Activated CD8-positive, alpha-beta memory T cell treated with anti-CD3 and anti-CD28 coated beads for 36 hours (primary cell): Measurements from ENCODE around the gene LRBA. TPM values are rescaled to one million over a fixed set of nuclear protein-coding genes. Genes with fewer than 3 reads are reported as not detected.
"Not testable (repeated sequence)": the region's sequence is repeated elsewhere in the genome, so short reads cannot be mapped to it uniquely, and the experiment has no call there.

Source experiments
- CTCF ChIA-PET: fragments of 350-600 bp; sonication (Branson Sonifier 250); formaldehyde crosslinking; loops from one replicate; lab custom pipeline; 2021; ENCODE audit warnings: antibody characterized with exemption; lab: Charles Lee
- POLR2A ChIA-PET: fragments of 350-600 bp; sonication (Branson Sonifier 250); formaldehyde crosslinking; loops from one replicate; lab custom pipeline; 2021; ENCODE audit warnings: antibody characterized with exemption; lab: Charles Lee
- total RNA-seq, 2 experiments: library from RNA; stranded (reverse); gene quantifications; one replicate each; pipeline ENCODE4 v1.2.3, GENCODE V29; 2021

LRBA gene
- total RNA-seq, 2 experiments from 2014 or later, result 62.2 to 64.8 TPM

GRCh38 chr4:150439451-150439933 is 575.6 kb downstream of the LRBA start:
- ChIA-PET CTCF (interaction anchor here (0.8 kb wide), 1 partner anchor 23 kb away, joined by 3 read pairs; no protein-coding TSS in a partner anchor), POLR2A (no interaction called here)

GRCh38 chr4:150436598-150437370 is 578.3 kb downstream of the LRBA start:
- ChIA-PET POLR2A (interaction anchor here (1.3 kb wide), 1 partner anchor 55 kb away, joined by 3 read pairs; no protein-coding TSS in a partner anchor), CTCF (interaction anchor here (1.0 kb wide), 1 partner anchor 430 kb away, joined by 3 read pairs; no protein-coding TSS in a partner anchor)

- ChIA-PET POLR2A (no interaction called here), CTCF (no interaction called here)
Observed at GRCh38 chr4:150431221-150431620, 583.9 kb downstream of the LRBA start.

- CTCF ChIA-PET, result no interaction called here
- POLR2A ChIA-PET, result no interaction called here
Observed at GRCh38 chr4:150425161-150425560, 589.9 kb downstream of the LRBA start.

GRCh38 chr4:150423503-150423902 is 591.6 kb downstream of the LRBA start:
- CTCF ChIA-PET, result no interaction called here
- POLR2A ChIA-PET, result no interaction called here

GRCh38 chr4:150423074-150423473 is 592.0 kb downstream of the LRBA start:
- CTCF ChIA-PET, result no interaction called here
- POLR2A ChIA-PET, result no interaction called here

GRCh38 chr4:150421612-150422011 is 593.5 kb downstream of the LRBA start:
- CTCF ChIA-PET, result no interaction called here
- POLR2A ChIA-PET, result interaction anchor here (0.6 kb wide), 1 partner anchor 215 kb away, joined by 3 read pairs; no protein-coding TSS in a partner anchor

- CTCF ChIA-PET, result no interaction called here
- POLR2A ChIA-PET, result no interaction called here
Observed at GRCh38 chr4:150419939-150420338, 595.1 kb downstream of the LRBA start.

- CTCF ChIA-PET, result no interaction called here
- POLR2A ChIA-PET, result no interaction called here
Observed at GRCh38 chr4:150418757-150419410, 596.2 kb downstream of the LRBA start.

- CTCF ChIA-PET, result no interaction called here
- POLR2A ChIA-PET, result no interaction called here
Observed at GRCh38 chr4:150415213-150415612, 599.9 kb downstream of the LRBA start.

- CTCF ChIA-PET, result no interaction called here
- POLR2A ChIA-PET, result no interaction called here
Observed at GRCh38 chr4:150411520-150411919, 603.6 kb downstream of the LRBA start.

- POLR2A ChIA-PET, result no interaction called here
- CTCF ChIA-PET, result no interaction called here
Observed at GRCh38 chr4:150402871-150403272, 612.2 kb downstream of the LRBA start.

GRCh38 chr4:150401083-150401687 is 613.9 kb downstream of the LRBA start:
- POLR2A ChIA-PET, result no interaction called here

GRCh38 chr4:150395872-150396271 is 619.2 kb downstream of the LRBA start:
- ChIA-PET POLR2A (no interaction called here), CTCF (no interaction called here)

More at GRCh38 chr4:150401083-150401687, 613.9 kb downstream of the LRBA start:
- CTCF ChIA-PET, result no interaction called here

- POLR2A ChIA-PET, result no interaction called here
- CTCF ChIA-PET, result no interaction called here
Observed at GRCh38 chr4:150394046-150394445, 621.0 kb downstream of the LRBA start.

- POLR2A ChIA-PET, result no interaction called here
Observed at GRCh38 chr4:150391052-150391451, 624.0 kb downstream of the LRBA start.

GRCh38 chr4:150390531-150390910 is 624.6 kb downstream of the LRBA start:
- POLR2A ChIA-PET, result no interaction called here
- CTCF ChIA-PET, result no interaction called here

More at GRCh38 chr4:150391052-150391451, 624.0 kb downstream of the LRBA start:
- CTCF ChIA-PET, result no interaction called here

GRCh38 chr4:150389896-150390530 is 625.1 kb downstream of the LRBA start:
- ChIA-PET CTCF (no interaction called here), POLR2A (no interaction called here)

- CTCF ChIA-PET, result no interaction called here
- POLR2A ChIA-PET, result no interaction called here
Observed at GRCh38 chr4:150387981-150388380, 627.1 kb downstream of the LRBA start.

- CTCF ChIA-PET, result not testable (repeated sequence)
Observed at GRCh38 chr4:150386415-150386814, 628.7 kb downstream of the LRBA start.

More at GRCh38 chr4:150386415-150386814, 628.7 kb downstream of the LRBA start:
- POLR2A ChIA-PET, result not testable (repeated sequence)
